H9 (cell line): ENCODE results near the gene USP44. TPM values are rescaled to one million over a fixed set of nuclear protein-coding genes. Genes with fewer than 3 reads are reported as not detected.

ENCODE experiments used
- DNase-seq: peaks from one replicate; pipeline ENCODE4 v3.0.0-alpha.2; 2017
- H2AFZ ChIP-seq: one replicate; pipeline ENCODE4 v1.6.1; 2013; ENCODE audit warnings: mild to moderate bottlenecking, low read length, control low read depth, moderate library complexity
- H2AK5ac ChIP-seq: 2 replicates; pipeline ENCODE4 v1.6.1; 2013; ENCODE audit warnings: low read length, control low read depth, mixed read lengths; ENCODE audit not compliant: insufficient read length
- H2BK120ac ChIP-seq: one replicate; pipeline ENCODE4 v1.6.1; 2013; ENCODE audit warnings: low read depth, mild to moderate bottlenecking, low read length, control low read depth, inconsistent platforms; ENCODE audit not compliant: poor library complexity, severe bottlenecking
- H2BK12ac ChIP-seq: 2 replicates; pipeline ENCODE4 v1.6.1; 2013; ENCODE audit warnings: low read length, control low read depth, mixed read lengths, low read depth; ENCODE audit not compliant: insufficient read length
- H2BK15ac ChIP-seq: 2 replicates; pipeline ENCODE4 v1.6.1; 2013; ENCODE audit warnings: low read depth, low read length, control low read depth
- H2BK20ac ChIP-seq: one replicate; pipeline ENCODE4 v1.6.1; 2013; ENCODE audit warnings: low read depth, mild to moderate bottlenecking, low read length, control low read depth, inconsistent platforms; ENCODE audit not compliant: poor library complexity, severe bottlenecking
- H2BK5ac ChIP-seq: 2 replicates; pipeline ENCODE4 v1.6.1; 2013; ENCODE audit warnings: low read length, control low read depth, mixed read lengths; ENCODE audit not compliant: insufficient read length
- H3K14ac ChIP-seq: 2 replicates; pipeline ENCODE4 v1.6.1; 2013; ENCODE audit warnings: low read length, control low read depth; ENCODE audit not compliant: insufficient read depth
- H3K18ac ChIP-seq: 2 replicates; pipeline ENCODE4 v1.6.1; 2013; ENCODE audit warnings: low read depth, mild to moderate bottlenecking, mixed read lengths, low read length, control low read depth; ENCODE audit not compliant: insufficient read length
- H3K23ac ChIP-seq: 2 replicates; pipeline ENCODE4 v1.6.1; 2013; ENCODE audit warnings: low read length, control low read depth, mixed read lengths, low read depth; ENCODE audit not compliant: insufficient read length
- H3K23me2 ChIP-seq: 2 replicates; pipeline ENCODE4 v1.6.1; 2013; ENCODE audit warnings: low read depth, mild to moderate bottlenecking, mixed read lengths, low read length, control low read depth; ENCODE audit not compliant: insufficient read length, poor library complexity, severe bottlenecking
- H3K27ac ChIP-seq: 2 replicates; pipeline ENCODE4 v1.5.1; 2013; ENCODE audit warnings: low read length, control low read depth, mixed read lengths, low read depth; ENCODE audit not compliant: insufficient read length
- H3K27me3 ChIP-seq: 2 replicates; pipeline ENCODE4 v1.6.1; 2013; ENCODE audit warnings: low read length, control low read depth, inconsistent platforms; ENCODE audit not compliant: insufficient read depth
- H3K4ac ChIP-seq: 2 replicates; pipeline ENCODE4 v1.6.1; 2013; ENCODE audit warnings: low read depth, mild to moderate bottlenecking, control low read depth, inconsistent platforms, low read length, moderate library complexity
- H3K4me1 ChIP-seq: 2 replicates; pipeline ENCODE4 v1.6.1; 2013; ENCODE audit warnings: low read length, control low read depth, inconsistent platforms; ENCODE audit not compliant: insufficient read depth
- H3K4me2 ChIP-seq: 2 replicates; pipeline ENCODE4 v1.6.1; 2013; ENCODE audit warnings: low read length, control low read depth, mixed read lengths; ENCODE audit not compliant: insufficient read length, insufficient read depth
- H3K56ac ChIP-seq: 2 replicates; pipeline ENCODE4 v1.6.1; 2013; ENCODE audit warnings: low read depth, mild to moderate bottlenecking, mixed read lengths, low read length, control low read depth; ENCODE audit not compliant: insufficient read length
- H3K79me1 ChIP-seq: 2 replicates; pipeline ENCODE4 v1.6.1; 2013; ENCODE audit warnings: low read depth, mild to moderate bottlenecking, moderate library complexity, low read length, control low read depth, inconsistent platforms; ENCODE audit not compliant: insufficient read depth, poor library complexity, severe bottlenecking
- H3K79me2 ChIP-seq: 2 replicates; pipeline ENCODE4 v1.6.1; 2013; ENCODE audit warnings: low read length, control low read depth, inconsistent platforms; ENCODE audit not compliant: insufficient read depth
- H3K9ac ChIP-seq: 2 replicates; pipeline ENCODE4 v1.6.1; 2013; ENCODE audit warnings: low read length, control low read depth, mixed read lengths; ENCODE audit not compliant: insufficient read length; ENCODE audit errors: extremely low read depth
- H3K9me3 ChIP-seq: one replicate; pipeline ENCODE4 v1.6.1; 2013; ENCODE audit warnings: low read depth, low read length, inconsistent platforms; ENCODE audit not compliant: control insufficient read depth
- H3T11ph ChIP-seq: one replicate; pipeline ENCODE4 v1.6.1; 2013; ENCODE audit warnings: mild to moderate bottlenecking, low read length, control low read depth, inconsistent platforms
- H4K20me1 ChIP-seq: one replicate; pipeline ENCODE4 v1.6.1; 2013; ENCODE audit not compliant: control insufficient read depth, insufficient read length, insufficient read depth
- H4K5ac ChIP-seq: 2 replicates; pipeline ENCODE4 v1.6.1; 2013; ENCODE audit warnings: low read depth, mild to moderate bottlenecking, mixed read lengths, low read length, control low read depth; ENCODE audit not compliant: insufficient read length
- H4K8ac ChIP-seq: replicated peaks from 2 replicates; pipeline ENCODE4 v1.6.1; 2013; ENCODE audit warnings: low read length, control low read depth, mixed read lengths, low read depth; ENCODE audit not compliant: insufficient read length
- H4K91ac ChIP-seq: 2 replicates; pipeline ENCODE4 v1.6.1; 2013; ENCODE audit warnings: low read depth, mild to moderate bottlenecking, moderate library complexity, mixed read lengths, low read length, control low read depth; ENCODE audit not compliant: insufficient read length
- H3K27ac Mint-ChIP-seq, 3 experiments: 2 replicates in 2 of 3; 3 replicates in 1 of 3; pipeline ENCODE4 v1.8.0; 2020 to 2021; ENCODE audit warnings: mixed read lengths in 3 of 3, mild to moderate bottlenecking in 1 of 3, moderate library complexity in 1 of 3
- H3K27me3 Mint-ChIP-seq: 2 replicates; pipeline ENCODE4 v1.8.0; 2021; ENCODE audit warnings: low read depth, mild to moderate bottlenecking, moderate library complexity, mixed read lengths
- H3K36me3 Mint-ChIP-seq, 3 experiments: 2 replicates in 2 of 3; 3 replicates in 1 of 3; pipeline ENCODE4 v1.8.0; 2020 to 2021; ENCODE audit warnings: low read depth in 3 of 3, mixed read lengths in 3 of 3; ENCODE audit not compliant: insufficient read depth in 1 of 3
- H3K4me1 Mint-ChIP-seq, 2 experiments: 2 replicates each; pipeline ENCODE4 v1.8.0; 2020; ENCODE audit warnings: mixed read lengths in 2 of 2
- H3K4me3 Mint-ChIP-seq, 2 experiments: 2 replicates in 1 of 2; 3 replicates in 1 of 2; pipeline ENCODE4 v1.8.0; 2020 to 2021; ENCODE audit warnings: mild to moderate bottlenecking in 2 of 2, mixed read lengths in 2 of 2, moderate library complexity in 1 of 2
- H3K9me3 Mint-ChIP-seq, 2 experiments: 2 replicates in 1 of 2; 3 replicates in 1 of 2; pipeline ENCODE4 v1.8.0; 2020; ENCODE audit warnings: mild to moderate bottlenecking in 2 of 2, mixed read lengths in 2 of 2, moderate library complexity in 1 of 2
- WGBS: extraction: QIAGEN DNeasy Blood & Tissue Kit; methylation state at CpG from one replicate; pipeline ENCODE4 v1.1.7; 2013; ENCODE audit warnings: missing lambda C conversion rate, low lambda C conversion rate, mixed read lengths; ENCODE audit not compliant: insufficient read length; ENCODE audit errors: extremely low coverage; 5-methylcytosine and 5-hydroxymethylcytosine counted together
- total RNA-seq: library from RNA; stranded (reverse); gene quantifications from 2 replicates; pipeline ENCODE4 v1.2.1, GENCODE V29; 2021
- TF ChIP-seq, protein P1 (sequence below): fragments of 200-600 bp; sonication (generic); conservative IDR thresholded peaks from 3 replicates; pipeline ENCODE4 v1.8.0; 2021; ENCODE audit warnings: antibody characterized with exemption, mild to moderate bottlenecking

The USP44 gene
- total RNA-seq, 1 experiment from 2014 or later: 185 TPM

DNA sequence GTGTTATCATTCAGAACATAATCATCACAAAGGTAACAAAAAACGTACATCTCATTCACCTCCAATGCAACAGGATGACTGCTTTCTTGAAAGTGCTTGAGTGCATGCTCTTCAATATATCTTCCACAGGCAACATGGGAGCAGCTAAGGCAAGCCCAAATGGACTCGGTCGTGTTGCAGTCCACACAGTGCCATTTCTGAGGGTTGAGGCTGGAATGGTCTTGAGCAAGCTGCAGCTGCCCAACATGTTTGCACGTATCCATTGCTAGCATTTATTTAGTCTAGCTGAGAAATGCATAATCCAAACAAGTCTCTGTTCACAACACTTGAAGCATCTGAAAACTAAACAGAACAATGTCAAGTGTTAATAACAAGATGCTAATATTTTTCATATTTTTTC is 17.3 kb downstream of the USP44 start:
- Histone ChIP-seq H3K4me2 (no peak overlapping the region), H3K27me3 (no peaks in the 10 kb centered on the region), H4K5ac (no peak overlapping the region), H2AFZ (no peak overlapping the region), H3K4me1 (peaks cover 11% of the 10 kb centered on the region), H3K23me2 (no peaks in the 10 kb centered on the region), H2BK15ac (no peak overlapping the region), H4K20me1 (peaks cover 3% of the 10 kb centered on the region), H2BK5ac (no peak overlapping the region), H3K4ac (no peak overlapping the region), H2BK20ac (no peak overlapping the region), H4K8ac (no peak overlapping the region), H3T11ph (no peak overlapping the region), H4K91ac (no peak overlapping the region), H3K23ac (no peak overlapping the region), H3K79me2 (peaks cover 52% of the 10 kb centered on the region), H3K18ac (no peak overlapping the region), H2BK120ac (no peak overlapping the region), H3K9me3 (no peaks in the 10 kb centered on the region), H3K27ac (no peak overlapping the region), H2BK12ac (no peak overlapping the region), H3K14ac (no peak overlapping the region), H3K79me1 (peaks cover 11% of the 10 kb centered on the region), H3K56ac (no peak overlapping the region), H2AK5ac (no peak overlapping the region), H3K9ac (no peak overlapping the region)
- H3K36me3 Mint-ChIP-seq: peaks cover 34 to 56% (median 39%) of the 10 kb centered on the region in 3 experiments
- H3K9me3 Mint-ChIP-seq: no peaks in the 10 kb centered on the region
- no peaks in the 10 kb centered on the region for H3K27me3 Mint-ChIP-seq
- TF ChIP-seq, protein P1, sequence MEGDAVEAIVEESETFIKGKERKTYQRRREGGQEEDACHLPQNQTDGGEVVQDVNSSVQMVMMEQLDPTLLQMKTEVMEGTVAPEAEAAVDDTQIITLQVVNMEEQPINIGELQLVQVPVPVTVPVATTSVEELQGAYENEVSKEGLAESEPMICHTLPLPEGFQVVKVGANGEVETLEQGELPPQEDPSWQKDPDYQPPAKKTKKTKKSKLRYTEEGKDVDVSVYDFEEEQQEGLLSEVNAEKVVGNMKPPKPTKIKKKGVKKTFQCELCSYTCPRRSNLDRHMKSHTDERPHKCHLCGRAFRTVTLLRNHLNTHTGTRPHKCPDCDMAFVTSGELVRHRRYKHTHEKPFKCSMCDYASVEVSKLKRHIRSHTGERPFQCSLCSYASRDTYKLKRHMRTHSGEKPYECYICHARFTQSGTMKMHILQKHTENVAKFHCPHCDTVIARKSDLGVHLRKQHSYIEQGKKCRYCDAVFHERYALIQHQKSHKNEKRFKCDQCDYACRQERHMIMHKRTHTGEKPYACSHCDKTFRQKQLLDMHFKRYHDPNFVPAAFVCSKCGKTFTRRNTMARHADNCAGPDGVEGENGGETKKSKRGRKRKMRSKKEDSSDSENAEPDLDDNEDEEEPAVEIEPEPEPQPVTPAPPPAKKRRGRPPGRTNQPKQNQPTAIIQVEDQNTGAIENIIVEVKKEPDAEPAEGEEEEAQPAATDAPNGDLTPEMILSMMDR: no peak
- H3K4me1 Mint-ChIP-seq: peaks cover 48 to 56% of the 10 kb centered on the region in 2 experiments
- WGBS: no CpG with 5 or more reads among the region's 4 CpGs
- H3K4me3 Mint-ChIP-seq: no peak overlapping the region
- DNase-seq: no peak
- H3K27ac Mint-ChIP-seq: peak overlapping the region in 1 of 3 experiments; percentile 37; a peak in 1 of 7 replicates
